VCaP (cell line): ENCODE measurements around the gene GIMAP1.

Experiments
- H3K27ac ChIP-seq: fragments of 450-650 bp; 2 replicates; pipeline ENCODE4 v1.5.1; 2017
- CTCF ChIP-seq: fragments of 450-650 bp; conservative IDR thresholded peaks from 2 replicates; pipeline ENCODE4 v1.5.1; 2017; ENCODE audit warnings: mild to moderate bottlenecking, moderate library complexity

Gene GIMAP1

GRCh38 chr7:150686030-150686631 lies 30.3 kb upstream of the GIMAP1 start:
- TF ChIP-seq CTCF, result no peak
- H3K27ac ChIP-seq, result peak overlapping the region; percentile 77

DNA sequence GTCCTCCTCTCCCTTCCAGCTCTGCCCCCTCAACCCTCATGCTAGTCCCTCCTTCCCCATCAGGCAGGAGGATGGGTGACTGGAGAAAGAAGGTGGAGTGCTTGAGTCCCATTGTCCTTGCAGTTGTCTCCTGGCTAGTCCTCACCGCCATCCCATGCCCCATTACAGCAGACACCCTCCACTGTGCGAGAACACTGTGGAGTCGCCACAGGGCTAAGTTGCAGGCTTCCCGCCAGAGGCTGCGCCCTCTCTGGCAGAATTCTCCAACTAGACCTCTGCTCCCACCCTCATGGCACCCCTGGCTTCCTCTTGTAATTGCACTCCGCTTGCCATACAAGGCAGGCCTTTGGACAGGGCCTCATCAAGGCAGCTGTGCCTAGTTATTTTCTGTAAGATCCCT lies 27.8 kb upstream of the GIMAP1 start:
- no peak for TF ChIP-seq CTCF
- no peak overlapping the region for H3K27ac ChIP-seq

DNA sequence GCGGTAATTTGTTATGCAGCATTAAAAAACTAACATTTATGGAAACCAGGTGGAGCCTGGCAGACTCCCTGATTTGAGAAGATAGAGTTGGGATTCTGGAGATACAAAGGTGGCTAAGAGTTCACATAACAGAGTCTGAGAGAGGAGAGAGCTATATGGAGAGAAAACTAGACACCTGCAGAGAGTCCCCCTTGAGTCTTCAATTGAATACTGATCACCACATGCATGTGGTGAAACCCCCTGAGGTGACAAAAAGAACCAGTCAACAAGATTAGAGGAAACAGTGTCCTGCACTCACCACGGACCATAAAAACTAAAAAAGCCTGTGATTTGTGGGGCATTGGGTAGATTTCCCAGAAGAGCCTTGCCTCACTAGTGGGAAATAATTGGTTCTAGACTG lies 20.8 kb upstream of the GIMAP1 start:
- TF ChIP-seq CTCF, result no peak
- H3K27ac ChIP-seq, result no peak overlapping the region

DNA sequence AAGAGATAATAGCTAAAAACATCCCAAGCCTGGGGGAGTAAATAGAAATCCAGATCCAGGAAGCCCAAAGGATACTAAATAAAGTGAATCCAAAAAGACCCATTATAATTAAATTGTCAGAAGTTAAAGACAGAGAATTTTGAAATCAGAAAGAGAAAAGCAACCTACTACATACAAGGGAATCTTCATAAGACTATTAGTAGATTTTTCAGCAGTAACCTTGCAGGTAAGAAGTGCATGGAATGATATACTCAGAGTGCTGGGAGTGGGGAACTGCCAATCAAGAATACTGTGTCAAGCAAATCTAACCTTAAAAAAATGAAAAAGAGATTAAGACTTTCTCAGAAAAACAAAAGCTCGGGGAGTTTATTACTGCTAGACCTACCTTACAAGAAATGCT lies 13.2 kb upstream of the GIMAP1 start:
- no peak overlapping the region for H3K27ac ChIP-seq
- TF ChIP-seq CTCF, result no peak

DNA sequence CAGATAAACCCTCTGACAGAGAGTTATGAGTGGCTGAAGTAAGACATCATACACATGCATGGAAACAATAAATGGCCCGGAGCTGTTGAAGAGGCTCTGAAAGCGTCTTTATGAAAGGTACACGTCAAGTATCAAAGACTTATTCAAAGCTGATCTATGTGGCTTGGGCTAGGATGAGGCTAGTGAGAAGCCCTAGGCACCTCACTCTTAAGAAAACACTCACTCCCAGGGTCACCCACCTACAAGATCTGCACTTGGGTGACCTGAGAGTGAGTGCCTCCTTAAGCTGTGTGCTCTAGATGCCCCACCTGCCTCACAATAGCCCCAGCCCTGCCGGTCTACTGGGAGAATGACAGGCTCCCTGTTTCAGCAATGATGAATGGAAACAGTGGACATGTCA lies 1.1 kb upstream of the GIMAP1 start:
- no peak for TF ChIP-seq CTCF
- H3K27ac ChIP-seq, result no peak overlapping the region

- TF ChIP-seq CTCF, result no peak
- no peak overlapping the region for H3K27ac ChIP-seq
Measured at GRCh38 chr7:150715738-150716137, 675 bp upstream of the GIMAP1 start.

DNA sequence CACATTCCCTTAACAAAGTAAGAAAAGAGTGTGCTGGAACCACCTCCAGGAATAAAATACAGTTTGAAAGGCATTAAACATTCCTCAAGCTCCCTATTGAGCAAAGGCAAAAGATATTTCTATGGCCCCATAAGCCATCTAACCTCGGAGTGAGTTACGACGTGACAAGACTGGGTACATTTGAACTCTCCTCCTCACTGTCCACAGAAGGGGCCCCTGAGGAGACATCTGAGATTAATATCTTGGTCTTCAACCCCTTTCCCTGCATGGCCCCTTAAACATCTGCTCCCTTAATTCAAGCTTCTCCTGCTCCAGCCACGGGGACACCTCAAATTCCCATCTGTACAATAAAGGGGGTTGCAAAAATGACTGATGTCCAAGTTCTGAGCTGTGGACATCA lies 526 bp downstream of the GIMAP1 start:
- no peak for TF ChIP-seq CTCF
- H3K27ac ChIP-seq, result no peak overlapping the region
